ENCODE results near the gene LRRC4. TPM values are rescaled to one million over a fixed set of nuclear protein-coding genes. Genes with fewer than 3 reads are reported as not detected.

LRRC4 gene
- total and polyA plus RNA-seq, 2 donors (not counting 3 experiments of a cell fraction or from before 2014, with no cell fraction given), result 3.8 to 4.2 TPM

DNA sequence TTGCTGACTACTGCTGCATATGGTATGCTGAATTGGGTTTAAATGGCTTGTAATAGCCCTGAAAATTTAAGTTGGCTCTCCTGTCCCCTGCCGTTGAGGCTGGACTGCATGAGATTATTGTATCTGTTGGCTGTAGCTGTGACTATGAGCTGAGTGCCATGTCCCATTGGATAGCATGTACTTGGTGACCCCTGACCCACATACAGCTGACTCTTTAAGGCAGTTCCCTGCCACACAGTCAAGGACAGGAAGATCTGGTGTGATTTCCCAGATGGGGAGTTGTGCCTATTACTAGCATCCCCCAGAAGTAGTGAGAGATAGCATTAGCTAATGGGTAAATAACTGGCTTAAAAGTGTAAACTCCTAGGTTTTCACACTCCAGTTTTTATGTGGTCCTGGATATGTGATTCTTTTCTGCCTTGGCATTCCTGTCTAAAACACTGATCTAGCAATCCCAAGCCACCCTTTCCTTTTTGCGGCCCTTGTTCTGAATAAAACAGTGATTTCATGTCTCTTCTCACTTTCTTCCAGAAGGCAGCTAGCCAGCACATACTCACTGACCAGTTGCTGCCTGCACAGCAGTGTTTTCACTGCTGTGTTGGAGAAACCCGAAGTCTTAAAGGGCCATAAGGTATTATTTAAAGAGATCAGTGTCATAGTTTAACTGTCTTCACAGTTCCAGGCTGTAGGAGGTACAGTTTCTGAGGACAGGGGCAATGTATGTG, 35.9 kb downstream of the LRRC4 start:
- DNase-seq (ENCODE audit: low read depth, low spot score) (no peak), FAIRE-seq (no peak)
- ChIA-PET POLR2A (no interaction called here), CTCF (interaction anchor here (0.9 kb wide), 1 partner anchor 287 kb away, joined by 4 read pairs; no protein-coding TSS in a partner anchor)
- Histone ChIP-seq H3K4me1 (ENCODE audit: control insufficient read depth, extremely low read depth, insufficient read depth, low read length) (no peaks in the 10 kb centered on the region), H3K4me3 (replicated peaks in 1 of 3; ENCODE audit: insufficient read depth in 1 of 3, low read depth in 1 of 3, low read length in 3 of 3) (no peak overlapping the region), H3K9ac (replicated peaks; ENCODE audit: extremely low read depth, insufficient read depth, low read length) (no peak overlapping the region), H3K36me3 (ENCODE audit: control insufficient read depth in 2 of 2, extremely low read depth in 1 of 2, insufficient read depth in 2 of 2, low read length in 2 of 2) (peaks cover 5 to 6% of the 10 kb centered on the region in 2 experiments), H4K20me1 (replicated peaks; ENCODE audit: control insufficient read depth, extremely low read depth, insufficient read depth, low read length) (peaks cover 4% of the 10 kb centered on the region), H3K9me1 (replicated peaks; ENCODE audit: control insufficient read depth, extremely low read depth, insufficient read depth, low read length) (no peaks in the 10 kb centered on the region), H3K27ac (ENCODE audit: insufficient read depth, low read depth, low read length) (no peak overlapping the region), H3K4me2 (ENCODE audit: insufficient read depth, low read length) (no peak overlapping the region), H2AFZ (ENCODE audit: low read depth, low read length) (no peak overlapping the region), H3K27me3 (ENCODE audit: control insufficient read depth in 2 of 2, insufficient read depth in 2 of 2, low read length in 2 of 2) (no peaks in the 10 kb centered on the region), H3K79me2 (ENCODE audit: control insufficient read depth, insufficient read depth, low read length) (no peaks in the 10 kb centered on the region), H3K9me3 (replicated peaks; ENCODE audit: control insufficient read depth, insufficient read depth, low read length) (no peaks in the 10 kb centered on the region)
- intact Hi-C loops (cut with micrococcal nuclease) (no loop called here), dilution Hi-C loops (cut with MboI; ENCODE audit: extremely low pct_ligation_motif_present, low sequenced_read_pairs) (no loop called here)
- no peak for TF ChIP-seq GATA2 (IDR thresholded peaks at IDR 0.05; ENCODE audit: insufficient read depth, insufficient read length, low read depth, low read length)
- TF ChIP-seq POLR2AphosphoS5 (IDR thresholded peaks at IDR 0.05; ENCODE audit: insufficient read depth, low read depth, low read length), result no peak
- no peak for TF ChIP-seq EZH2 (IDR thresholded peaks at IDR 0.05; ENCODE audit: borderline replicate concordance, low read depth, low read length, severe bottlenecking)
- no peak for TF ChIP-seq FOS (IDR thresholded peaks at IDR 0.05; ENCODE audit: borderline replicate concordance, insufficient read depth, low read length)
- TF ChIP-seq POLR2A (IDR thresholded peaks at IDR 0.05; ENCODE audit: low read depth, low read length), result no peak
- TF ChIP-seq, protein P1, sequence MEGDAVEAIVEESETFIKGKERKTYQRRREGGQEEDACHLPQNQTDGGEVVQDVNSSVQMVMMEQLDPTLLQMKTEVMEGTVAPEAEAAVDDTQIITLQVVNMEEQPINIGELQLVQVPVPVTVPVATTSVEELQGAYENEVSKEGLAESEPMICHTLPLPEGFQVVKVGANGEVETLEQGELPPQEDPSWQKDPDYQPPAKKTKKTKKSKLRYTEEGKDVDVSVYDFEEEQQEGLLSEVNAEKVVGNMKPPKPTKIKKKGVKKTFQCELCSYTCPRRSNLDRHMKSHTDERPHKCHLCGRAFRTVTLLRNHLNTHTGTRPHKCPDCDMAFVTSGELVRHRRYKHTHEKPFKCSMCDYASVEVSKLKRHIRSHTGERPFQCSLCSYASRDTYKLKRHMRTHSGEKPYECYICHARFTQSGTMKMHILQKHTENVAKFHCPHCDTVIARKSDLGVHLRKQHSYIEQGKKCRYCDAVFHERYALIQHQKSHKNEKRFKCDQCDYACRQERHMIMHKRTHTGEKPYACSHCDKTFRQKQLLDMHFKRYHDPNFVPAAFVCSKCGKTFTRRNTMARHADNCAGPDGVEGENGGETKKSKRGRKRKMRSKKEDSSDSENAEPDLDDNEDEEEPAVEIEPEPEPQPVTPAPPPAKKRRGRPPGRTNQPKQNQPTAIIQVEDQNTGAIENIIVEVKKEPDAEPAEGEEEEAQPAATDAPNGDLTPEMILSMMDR (IDR thresholded peaks at IDR 0.05; ENCODE audit: extremely low read depth in 1 of 2, insufficient read depth in 1 of 2, low read depth in 1 of 2, low read length in 2 of 2), result no peak
- no peak for TF ChIP-seq JUN (IDR thresholded peaks at IDR 0.05; ENCODE audit: borderline replicate concordance, insufficient read depth, insufficient read length, low read depth)
- TF ChIP-seq MYC (IDR thresholded peaks at IDR 0.05; ENCODE audit: low read depth, low read length), result no peak
- TF ChIP-seq, protein P2, sequence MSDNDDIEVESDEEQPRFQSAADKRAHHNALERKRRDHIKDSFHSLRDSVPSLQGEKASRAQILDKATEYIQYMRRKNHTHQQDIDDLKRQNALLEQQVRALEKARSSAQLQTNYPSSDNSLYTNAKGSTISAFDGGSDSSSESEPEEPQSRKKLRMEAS (IDR thresholded peaks at IDR 0.05; ENCODE audit: insufficient read depth, insufficient read length), result no peak
- BruUV-seq (replicated peaks), result no TSS peak
